ENCODE measurements around the gene SMAD3.
A peak's percentile ranks its signal among the peaks of the same experiment; 100 is the strongest.

Gene SMAD3

DNA sequence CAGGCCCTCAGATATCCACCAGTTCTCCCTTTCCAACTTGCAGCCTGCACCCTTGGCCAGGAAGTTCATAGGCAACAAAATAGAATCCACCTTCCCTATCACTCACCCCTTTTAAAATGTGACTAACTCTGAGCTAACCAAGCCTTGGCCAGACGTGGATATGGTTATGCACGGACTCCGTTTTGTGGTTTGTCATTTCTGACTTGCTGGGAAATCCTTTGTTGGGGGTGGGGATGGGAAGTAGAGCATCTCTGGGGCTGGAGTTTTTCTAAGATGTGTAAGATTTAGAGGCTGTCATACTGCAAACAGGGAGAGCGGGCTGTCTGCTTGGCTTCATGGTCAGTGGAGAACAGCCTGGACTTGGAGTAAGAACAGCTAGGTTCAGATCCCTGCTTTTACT lies 62.6 kb downstream of the SMAD3 start:
- peak; percentile 33 to 60 for DNase-seq

DNA sequence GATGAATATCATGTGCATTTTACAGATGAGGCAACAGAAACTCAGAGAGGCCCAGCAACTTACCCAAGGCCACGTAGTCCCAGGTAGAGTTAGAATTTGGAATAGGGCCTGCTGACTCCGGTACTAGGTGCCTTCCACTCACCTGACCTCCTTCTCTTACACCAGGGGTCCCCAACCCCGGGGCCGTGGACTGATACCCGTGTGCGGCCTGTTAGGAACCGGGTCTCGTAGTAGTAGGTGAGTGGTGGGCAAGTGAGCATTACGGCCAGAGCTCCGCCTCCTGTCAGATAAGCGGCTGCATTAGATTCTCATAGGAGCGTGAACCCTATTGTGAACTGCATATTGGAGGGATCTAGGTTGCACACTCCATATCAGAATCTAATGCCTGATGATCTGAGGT lies 64.8 kb downstream of the SMAD3 start:
- DNase-seq: no peak

DNA sequence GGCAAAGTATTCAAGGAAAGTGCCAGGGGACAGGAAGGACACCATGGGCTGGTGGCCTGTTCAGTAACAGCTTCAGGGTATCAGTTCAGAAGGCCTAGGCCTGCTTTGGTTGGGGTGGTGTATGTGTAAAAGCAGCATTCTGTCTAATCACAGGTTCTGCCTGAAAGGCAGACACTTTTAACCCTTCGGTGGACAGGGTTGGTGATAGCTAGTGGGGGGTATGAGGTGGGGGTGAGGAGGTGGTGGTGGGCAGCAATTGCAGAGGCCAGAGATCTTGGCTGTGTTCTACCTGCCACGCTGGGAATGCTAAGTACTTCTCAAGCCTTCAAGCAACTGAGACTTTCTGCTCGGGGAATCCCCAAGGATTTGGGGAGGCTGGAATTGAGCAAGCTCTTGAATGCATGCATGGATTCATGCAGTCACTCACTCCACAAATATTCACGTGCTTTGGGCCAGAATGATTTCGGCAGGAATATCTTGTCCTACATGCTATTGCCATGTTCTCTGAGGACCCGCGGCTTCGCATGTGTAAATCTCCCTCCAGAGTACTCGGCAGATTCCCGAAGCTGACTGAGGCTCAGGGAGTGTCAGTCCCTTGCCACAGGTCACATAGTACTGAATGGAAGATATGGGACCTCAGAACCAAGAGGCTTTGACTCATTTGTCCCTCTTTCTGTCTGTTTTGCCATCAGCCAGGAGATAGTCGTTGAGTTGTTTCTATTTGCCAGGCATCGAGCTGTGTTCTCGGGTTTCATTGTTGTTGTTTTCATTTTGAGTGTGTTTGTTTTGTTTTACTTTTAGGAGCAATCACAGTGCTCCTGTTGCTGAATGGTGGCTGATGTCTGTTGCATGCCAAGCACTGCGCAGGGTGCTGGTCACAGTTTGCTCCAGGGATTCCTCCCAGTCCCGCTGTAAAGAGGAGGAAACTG lies 65.5 kb downstream of the SMAD3 start:
- no peak for DNase-seq

DNA sequence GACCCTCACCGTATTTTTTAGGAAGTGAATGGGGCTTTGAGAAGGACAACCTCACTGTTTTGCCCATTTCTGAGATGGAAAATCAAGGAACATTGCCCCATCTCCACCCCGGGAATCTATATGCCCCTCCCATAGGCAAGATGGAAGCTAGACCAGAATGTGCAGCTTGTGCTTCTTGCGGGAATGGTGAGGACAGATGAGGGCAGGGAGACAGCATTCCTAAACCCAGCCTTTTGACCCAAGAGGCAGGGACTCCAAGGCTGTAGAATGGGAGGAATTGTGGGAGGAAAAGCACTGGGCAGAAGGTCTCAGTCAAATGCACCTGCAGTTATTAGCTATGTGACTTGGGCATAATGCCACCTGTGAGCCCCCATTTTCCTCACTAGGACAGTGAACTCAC lies 66.9 kb downstream of the SMAD3 start:
- DNase-seq: no peak

DNA sequence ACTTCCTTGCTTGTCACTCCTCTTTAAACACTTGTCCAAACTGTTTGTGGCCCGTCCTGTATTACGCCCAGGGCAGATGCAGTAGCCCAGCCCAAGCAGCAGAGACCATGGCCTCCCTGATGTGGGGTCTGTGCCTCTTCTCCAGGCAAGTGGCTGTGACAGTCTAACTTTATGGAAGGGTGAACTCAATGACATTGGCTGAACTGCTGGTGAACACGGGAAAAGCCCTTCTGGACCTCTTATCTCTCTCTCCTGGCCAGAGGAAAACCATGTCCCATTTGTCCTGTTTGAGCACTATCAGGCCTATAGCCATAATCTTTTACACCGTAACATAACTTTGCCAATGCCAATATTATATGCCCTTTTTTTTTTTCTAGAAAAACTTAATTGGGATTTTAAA lies 67.6 kb downstream of the SMAD3 start:
- no peak for DNase-seq

DNA sequence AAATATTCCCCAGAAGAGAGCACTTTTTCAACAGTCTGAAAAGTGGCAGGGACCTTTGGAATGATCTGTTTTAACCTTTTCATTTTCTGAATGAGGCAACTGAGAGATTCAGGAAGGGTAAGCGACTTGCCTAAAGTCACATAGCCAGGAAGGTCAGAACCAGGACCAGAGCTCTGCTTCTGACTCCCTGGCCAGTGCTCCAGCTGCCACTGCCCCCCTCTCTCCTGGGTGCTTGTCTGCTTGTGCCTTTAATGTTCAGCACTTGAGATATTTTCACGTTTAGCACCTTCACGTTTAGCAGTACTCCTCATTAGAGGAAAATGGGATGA lies 68.3 kb downstream of the SMAD3 start:
- DNase-seq: no peak

DNA sequence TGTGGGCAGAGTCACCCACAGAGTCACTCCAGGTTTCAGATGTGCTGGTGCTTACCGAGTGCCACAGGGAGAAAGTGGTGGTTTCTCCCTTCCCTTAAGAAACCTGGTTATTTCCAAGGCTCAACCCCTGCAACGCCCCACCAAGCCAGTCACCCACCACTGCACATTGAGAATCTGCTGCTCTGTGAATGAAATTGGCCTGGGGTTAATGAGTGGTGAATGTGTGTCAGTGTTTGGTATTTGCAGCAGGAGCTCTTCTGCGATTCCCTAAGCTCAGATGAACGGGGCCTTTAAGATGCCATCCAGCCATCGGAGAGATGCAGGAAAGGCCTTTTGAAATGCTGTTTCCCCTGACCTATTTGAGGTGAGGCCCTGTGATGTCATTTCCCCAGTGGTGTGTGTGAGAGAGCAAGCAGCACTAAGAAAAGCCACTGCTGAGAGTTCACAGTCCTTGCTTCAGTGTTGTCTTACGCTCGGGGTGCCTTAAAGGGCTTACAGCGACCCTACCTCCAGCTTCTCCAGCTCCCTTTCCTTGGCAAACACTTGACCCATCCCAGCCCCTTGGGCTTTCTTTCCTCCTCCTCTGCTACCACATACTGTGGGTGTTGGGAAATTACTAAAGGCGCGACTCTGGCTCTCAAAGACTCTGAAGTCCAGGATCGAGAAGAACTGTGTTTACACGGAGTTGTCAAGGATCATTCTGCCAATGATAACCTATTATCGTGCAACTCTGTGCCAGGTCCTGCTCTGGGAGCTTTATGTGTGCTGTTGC lies 68.9 kb downstream of the SMAD3 start:
- peak; percentile 49 to 65 for DNase-seq

DNA sequence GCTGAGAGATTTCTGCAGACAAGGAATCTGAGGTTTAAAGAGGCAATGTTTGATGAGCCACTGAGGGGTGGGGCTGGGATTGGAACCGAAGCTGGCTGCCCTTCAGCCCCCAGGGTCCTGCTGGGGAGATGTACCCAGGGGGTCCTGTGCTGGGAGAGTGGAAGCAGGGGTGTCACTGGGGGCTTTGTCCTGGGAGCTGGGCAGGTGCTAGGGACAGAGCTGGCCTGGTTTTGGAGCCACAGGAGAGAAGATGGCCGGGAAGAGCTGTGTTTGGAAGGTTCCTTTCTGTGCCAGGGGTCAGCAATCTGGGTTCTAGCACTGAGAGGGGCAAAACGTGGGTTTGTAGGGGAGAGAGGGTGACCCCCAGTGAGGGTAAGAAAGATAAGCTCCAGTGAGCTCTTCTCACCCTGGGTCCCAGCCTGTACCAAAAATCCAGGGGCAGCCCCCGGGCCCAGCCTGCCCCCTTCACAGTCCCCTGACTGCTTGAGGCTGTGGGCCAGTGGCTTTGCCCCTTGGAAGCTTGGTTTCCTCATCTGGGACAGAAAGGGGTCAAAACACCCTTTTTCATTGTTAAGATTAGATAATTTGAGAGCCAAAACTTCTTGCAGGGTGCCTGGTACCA lies 69.6 kb downstream of the SMAD3 start:
- DNase-seq: no peak

DNA sequence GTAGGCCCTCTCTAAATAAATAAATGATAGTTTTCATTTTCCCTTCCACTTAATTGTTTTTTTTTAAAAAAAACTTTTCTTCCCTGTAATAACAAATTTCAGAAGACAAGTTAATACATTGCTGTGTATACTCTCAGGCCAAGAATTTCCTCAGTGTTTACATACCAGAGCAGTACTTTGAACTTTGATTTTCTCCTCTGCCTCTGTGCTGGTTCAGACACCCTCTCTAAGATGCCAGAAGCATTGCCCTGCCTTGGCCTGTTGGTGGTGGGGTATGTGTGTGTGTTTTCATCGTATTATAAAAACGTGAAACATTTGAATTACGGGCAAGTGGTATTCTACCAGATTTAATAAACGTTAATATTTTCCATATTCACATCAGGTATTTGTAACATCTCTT lies 70.1 kb downstream of the SMAD3 start:
- no peak for DNase-seq

DNA sequence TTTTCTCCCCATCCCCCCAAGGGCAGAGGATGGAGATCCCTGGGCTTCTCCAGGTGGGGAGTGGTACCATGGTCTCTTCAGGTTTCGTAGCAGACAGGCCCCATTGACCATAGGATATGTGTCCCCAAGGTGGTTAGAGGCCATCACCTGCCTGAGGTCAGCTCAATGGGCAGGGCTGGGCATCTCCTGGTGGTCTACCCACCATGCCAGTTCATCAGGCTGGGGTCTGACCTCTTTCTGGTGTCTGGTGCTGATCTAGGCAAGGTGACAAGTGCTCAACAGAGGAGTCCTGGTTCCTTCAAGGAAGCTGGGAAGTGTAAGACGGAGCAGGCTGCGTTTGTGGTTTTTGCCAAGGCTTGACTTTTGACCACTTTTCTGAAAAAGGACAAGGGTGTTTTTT lies 71.4 kb downstream of the SMAD3 start:
- no peak for DNase-seq

DNA sequence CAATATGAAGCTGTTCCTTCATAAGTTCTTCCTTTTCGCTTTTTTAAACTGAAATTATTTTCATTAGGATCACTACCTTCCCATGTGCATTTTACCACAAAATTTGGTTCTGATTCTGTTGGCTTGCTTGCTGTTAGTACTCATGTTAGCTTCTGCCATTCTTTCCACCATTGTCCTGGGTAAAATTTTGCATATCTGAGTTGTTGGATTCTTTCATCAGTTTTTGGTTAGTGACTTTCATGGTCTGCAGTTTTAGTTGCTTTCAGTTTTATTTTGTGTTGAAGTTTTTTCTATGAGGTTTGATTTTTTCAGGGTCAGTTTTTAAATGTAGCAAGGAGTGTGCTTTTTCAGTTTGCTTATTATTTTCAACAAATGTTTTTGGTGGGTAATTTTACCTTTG lies 71.9 kb downstream of the SMAD3 start:
- no peak for DNase-seq

DNA sequence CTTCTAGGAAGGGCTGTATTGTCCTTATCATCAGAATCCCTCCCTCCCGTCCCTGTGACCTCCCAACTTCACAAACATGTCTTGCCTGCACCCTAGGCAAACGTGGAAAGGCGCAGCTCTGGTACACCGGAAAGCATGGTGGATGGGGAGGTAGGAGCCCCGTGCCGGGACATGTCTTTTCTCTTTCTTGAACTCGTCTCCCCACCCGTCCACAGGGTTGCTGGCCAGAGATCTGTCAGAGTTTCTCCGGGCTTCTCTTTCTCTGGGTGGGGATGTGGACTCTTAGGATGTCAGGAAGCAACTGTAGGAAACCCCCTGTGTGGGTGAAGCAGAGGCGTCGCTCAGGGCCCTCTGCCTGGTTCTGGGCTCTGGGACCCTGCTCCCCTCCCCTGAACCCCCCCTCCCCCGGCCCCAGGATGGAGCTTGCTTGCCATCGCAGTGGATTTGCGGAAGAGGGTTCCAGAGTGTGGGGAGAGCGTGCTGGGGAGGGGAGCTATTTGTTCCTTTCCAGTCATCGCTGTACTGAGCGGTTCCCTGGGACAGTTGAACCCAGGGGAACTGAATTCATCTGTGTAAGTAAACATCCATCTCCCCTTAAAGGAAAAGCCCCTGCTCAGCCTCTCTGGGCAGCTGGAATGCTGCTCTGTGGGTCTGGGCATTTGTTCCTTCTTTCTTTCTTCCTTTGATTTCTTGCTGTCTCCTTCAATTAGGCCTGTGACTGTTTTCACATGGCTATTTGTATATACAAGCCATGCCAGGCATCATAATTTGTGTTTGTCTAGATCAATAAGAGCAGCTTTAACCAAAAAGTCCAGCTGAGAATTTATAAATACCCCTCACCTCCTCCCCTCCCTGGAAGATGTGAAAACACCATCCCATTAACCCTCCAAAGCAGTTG lies 72.8 kb downstream of the SMAD3 start:
- no peak for DNase-seq

DNA sequence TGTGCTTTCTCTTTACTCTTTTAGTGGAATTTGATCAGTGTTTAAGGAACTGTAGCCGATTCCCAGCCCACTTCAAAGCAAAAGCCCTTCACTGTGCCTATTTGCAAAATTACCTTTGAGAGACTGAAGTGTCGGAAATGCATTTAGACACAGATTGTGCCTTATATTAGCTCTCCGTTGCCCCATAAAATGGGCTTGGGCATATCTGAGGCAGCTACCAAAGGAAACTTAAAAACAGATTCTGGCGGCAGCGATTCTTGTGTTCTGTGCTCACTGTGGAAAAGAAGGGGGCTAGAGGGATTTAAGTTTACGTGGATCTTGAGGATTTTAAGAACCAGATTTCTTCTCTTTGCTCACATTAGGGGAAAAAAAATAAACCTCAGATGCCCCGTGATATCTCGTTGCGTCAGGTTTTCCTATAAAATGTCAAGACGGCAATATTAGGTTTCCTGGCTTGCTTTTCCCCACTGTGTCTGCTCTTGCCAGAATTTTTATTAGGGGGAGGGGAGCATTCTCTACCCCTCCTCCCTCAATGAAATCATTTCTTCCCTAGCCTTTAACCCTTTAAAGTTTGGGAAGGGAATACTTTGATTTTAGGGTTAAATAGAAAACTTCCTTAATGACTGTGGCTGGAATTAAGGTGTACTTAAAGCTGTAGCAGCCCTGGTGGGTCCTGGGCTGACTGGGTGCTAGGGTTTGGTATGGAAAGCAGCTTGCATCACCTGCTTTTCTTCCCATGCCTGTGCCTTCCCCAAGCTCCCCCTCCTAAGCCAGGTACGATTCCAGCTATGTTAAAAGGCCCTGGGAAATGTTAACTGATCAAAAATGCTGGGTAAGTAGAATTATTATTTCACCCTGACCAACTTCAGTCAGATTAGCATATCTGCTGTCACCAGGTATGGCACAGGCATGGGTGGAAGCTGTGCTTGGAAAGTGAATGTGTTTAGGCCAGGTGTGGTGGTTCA lies 73.8 kb downstream of the SMAD3 start:
- DNase-seq: no peak

DNA sequence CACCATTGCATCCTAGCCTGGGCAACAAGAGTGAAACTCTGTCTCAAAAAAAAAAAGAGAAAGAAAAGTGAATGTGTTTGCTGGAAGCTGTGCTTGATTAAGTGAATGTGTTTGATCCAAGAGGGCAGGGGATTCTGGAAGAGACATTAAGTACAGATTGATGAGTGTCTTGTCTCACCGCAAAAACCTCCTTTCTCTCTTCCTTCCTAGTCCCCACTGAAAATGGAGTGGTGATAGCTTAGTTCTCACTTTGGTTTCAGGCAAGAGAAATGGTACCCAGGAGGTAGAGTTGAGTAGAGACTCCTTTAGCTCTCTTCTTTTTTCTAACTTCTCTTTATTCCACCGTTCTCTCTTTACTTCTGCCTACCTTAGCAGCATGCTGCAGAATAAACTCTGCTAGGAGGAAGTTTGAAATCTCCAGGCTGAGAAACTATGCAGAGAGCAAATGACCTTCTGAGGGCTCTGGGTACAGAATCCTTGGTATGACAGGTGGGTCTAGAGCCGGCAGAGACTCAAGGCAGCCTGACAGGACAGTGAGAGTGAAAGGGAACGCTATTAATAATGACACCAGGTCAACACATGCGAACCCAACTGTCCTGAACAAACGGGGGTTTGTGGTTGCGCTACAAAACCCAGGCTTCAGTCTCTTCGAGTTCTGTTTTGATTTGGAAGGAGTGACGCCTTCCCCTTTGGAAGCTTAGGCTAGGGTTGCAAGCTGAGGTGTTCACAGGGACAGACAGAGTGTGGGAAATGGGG lies 74.9 kb downstream of the SMAD3 start:
- DNase-seq: no peak

DNA sequence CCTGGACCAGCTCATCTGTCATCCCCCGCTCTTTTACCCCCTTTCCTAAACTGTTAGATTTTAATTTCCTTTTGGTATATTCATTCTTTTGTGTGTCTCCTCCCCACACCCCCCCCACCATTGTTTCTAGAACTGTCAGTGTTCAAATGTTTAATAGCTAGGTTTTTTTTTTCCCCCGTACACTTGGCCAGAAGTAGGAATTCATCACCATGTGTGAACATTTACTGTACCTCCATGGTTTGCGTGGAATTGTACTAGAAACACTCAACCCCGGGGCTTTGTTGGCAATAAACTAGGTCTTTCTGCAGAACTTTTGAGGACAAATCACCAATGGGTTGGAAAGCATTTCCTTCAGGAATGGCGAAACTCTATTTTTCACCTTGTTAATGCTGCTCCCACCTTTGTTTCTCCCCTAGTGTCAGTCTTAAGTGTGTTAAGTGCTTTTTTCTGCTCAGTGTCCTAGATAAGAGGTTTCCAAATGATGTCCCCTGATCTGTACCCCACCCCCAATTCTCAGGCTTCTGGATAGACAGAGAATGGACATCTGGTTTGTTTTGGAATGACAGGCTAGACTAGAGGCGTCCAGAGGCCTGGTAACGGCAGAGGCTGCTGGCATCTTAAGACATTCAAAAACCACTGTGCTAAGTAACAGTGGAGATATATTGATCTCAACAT lies 76.8 kb downstream of the SMAD3 start:
- no peak for DNase-seq

DNA sequence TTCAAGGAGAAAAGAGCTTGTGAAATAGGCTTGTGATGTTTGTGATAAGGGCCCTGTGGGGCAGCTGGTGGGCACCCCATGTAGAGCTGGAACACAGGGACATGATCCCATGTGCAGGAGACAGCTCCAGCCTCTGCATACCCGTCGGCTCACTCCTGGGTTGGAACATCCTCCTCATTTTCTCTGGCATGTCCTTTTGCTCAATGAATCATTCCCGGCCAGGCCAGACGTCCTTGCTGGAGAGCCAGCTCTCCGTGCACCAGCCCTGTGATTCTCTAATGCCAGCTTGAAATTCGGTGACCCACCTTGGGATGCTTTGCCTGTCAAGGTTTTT lies 77.3 kb downstream of the SMAD3 start:
- no peak for DNase-seq

DNA sequence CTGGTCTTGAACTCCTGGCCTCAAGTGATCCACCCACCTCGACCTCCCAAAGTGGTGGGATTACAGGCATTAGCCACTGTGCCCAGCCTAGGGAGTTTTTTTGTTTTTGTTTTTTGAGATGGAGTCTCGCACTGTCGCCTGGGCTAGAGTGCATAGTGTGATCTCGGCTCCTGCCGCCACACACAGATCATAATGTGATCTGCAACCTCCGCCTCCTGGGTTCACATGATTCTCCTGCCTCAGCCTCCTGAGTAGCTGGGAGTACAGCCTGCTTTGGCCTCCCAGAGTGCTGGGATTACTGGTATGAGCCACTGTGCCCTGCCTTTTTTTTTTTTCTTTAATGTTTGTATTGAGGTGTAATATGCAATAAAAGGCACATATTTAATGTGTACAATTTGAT lies 78.2 kb downstream of the SMAD3 start:
- DNase-seq: no peak

DNA sequence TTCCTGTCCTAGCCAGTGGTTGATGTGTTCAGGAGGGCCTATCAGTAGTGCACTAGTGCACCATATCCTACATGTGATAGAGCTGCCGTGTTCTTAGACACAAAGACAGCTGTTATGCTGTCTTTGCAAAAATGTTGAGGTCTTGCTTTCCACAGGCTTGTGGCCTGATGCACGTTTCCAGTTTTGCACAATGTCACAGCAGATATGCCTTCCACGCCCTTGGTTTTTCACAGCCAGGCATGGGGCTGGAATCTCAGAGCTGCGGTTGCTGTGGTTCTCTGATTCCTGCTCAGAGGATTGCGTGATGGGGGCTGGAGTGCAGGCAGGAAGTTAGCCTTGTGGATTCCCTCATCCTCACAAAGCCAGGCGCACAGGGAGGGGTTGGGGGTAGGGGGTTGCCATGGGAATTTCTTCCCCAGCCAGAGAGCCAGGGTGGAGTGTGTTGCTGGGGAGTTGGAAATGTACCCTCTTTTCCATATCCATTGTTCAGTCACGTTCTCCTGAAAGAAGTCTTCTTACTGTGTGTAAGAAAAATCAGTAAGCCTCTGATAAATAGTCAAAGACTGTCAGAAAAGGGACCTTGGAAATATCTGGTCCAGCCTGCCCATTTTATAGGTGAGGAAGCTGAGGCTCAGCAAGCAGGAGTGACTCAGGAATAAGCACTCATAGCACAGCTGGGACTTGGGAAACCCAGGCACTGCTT lies 79.4 kb downstream of the SMAD3 start:
- DNase-seq: no peak

DNA sequence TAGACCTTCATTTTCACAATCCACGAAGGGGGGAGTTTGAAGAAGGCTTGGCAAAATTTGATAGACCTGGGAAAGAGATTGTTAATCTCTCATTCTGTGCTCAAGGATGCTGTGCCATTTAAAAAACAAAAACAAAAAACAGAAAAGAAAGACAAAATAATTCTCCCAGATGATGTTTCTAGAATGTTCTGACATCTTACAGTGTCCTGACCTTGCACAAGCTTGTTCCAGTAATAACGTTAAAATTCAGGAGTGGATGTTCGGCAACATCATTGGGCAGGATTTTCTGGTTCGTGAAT lies 79.9 kb downstream of the SMAD3 start:
- DNase-seq: no peak

DNA sequence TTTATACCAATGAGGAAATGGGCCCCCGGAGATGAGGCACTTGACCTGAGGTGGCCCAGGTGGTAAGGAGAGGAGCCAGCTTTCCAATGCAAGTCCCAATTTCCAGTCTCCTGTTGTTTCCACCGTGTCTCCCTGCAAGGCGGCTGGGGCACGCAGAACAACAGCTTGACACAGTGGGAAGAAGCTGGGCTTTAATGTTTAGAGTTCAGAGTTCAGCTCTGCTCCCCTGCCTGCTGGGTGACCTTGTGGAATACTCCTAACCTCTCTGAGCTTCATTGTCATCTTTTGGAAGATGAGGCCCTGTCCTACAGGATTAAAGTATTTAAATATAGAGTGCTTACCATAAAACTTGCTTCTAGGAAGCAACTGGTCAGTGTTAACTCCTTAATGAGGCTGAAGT lies 80.3 kb downstream of the SMAD3 start:
- no peak for DNase-seq

All from activated CD4-positive, alpha-beta T cell treated with anti-CD3 and anti-CD28 coated beads, Interleukin-2, amount 50 U/mL, for 48 hours (primary cell).